ENCODE measurements around the gene PALMD.

GRCh38 chr1:99606306-99606705, 39.6 kb upstream of the PALMD start:
- TF ChIP-seq CTCF (IDR thresholded peaks at IDR 0.05): no peak
- no peak for TF ChIP-seq EZH2 (IDR thresholded peaks at IDR 0.05; ENCODE audit: borderline replicate concordance, insufficient read depth, low read depth, low read length, poor library complexity, severe bottlenecking)
